Esophagus squamous epithelium (tissue), 5 donors: ENCODE data around the gene TAB2. TPM values are rescaled to one million over a fixed set of nuclear protein-coding genes. Genes with fewer than 3 reads are reported as not detected.

Source experiments
- DNase-seq: peaks from one replicate; lab custom pipeline; 2025; lab: John Stamatoyannopoulos, UW
- H3K27ac ChIP-seq, 4 donors: fragments of 200-600 bp; sonication (generic); one replicate each; pipeline ENCODE4 v1.5.1; 2016 to 2019; ENCODE audit warnings: mild to moderate bottlenecking in 1 of 4
- H3K27me3 ChIP-seq, 4 donors: fragments of 200-600 bp; sonication (generic); 1 replicate in 3 of 4; 2 replicates in 1 of 4; pipeline versions ENCODE4 v1.5.1 to v1.6.0; 2017 to 2021; ENCODE audit warnings: antibody characterized with exemption in 1 of 4
- H3K36me3 ChIP-seq, 3 donors: fragments of 200-600 bp; sonication (generic); one replicate each; pipeline ENCODE4 v1.5.1; 2016 to 2019
- H3K4me1 ChIP-seq, 3 donors: fragments of 200-600 bp; sonication (generic); one replicate each; pipeline ENCODE4 v1.5.1; 2017 to 2019
- H3K4me3 ChIP-seq, 4 donors: fragments of 200-600 bp; sonication (generic); 1 replicate in 3 of 4; 2 replicates in 1 of 4; pipeline ENCODE4 v1.5.1; 2016 to 2019; ENCODE audit warnings: mild to moderate bottlenecking in 2 of 4, moderate library complexity in 1 of 4
- H3K9me3 ChIP-seq, 3 donors: fragments of 200-600 bp; sonication (generic); one replicate each; pipeline ENCODE4 v1.5.1; 2016 to 2019
- POLR2A ChIP-seq, 4 donors: fragments of 450-650 bp; IDR thresholded peaks; one replicate each; pipeline ENCODE4 v1.6.1; 2017; ENCODE audit warnings: antibody characterized with exemption in 4 of 4, mild to moderate bottlenecking in 4 of 4, moderate library complexity in 3 of 4
- WGBS, 2 donors: methylation state at CpG; one replicate each; pipeline ENCODE4 v1.1.5; 2018; 5-methylcytosine and 5-hydroxymethylcytosine counted together
- intact Hi-C: fragments of 100-400 bp; cut with DNase I; formaldehyde crosslinking; loops from one replicate; pipeline ENCODE4 v1.15.0; 2022
- total RNA-seq, 4 donors: library from RNA; depleted of rRNA; stranded (reverse); fragments of >200 nt; gene quantifications; one replicate each; pipeline ENCODE4 v1.1.0, GENCODE V29; 2016
- TF ChIP-seq, protein P1 (sequence below), 6 experiments: fragments of 450-650 bp in 4 of 6; fragments of 200-600 bp in 2 of 6; sonication (generic) in 2 of 6; IDR thresholded peaks; one replicate each; pipeline ENCODE4 v1.5.1; 2016 to 2019; ENCODE audit warnings: antibody characterized with exemption in 6 of 6, mild to moderate bottlenecking in 4 of 6, moderate library complexity in 4 of 6
- donor health status: DM: yes; HTN: yes; CAD: no.

Gene TAB2
- total RNA-seq, 4 donors from 2014 or later: 27.6 to 47.1 (median 31.0) TPM

GRCh38 chr6:149334682-149335160 lies 17.2 kb downstream of the TAB2 start:
- no peaks in the 10 kb centered on the region for H3K27me3 ChIP-seq
- no peak overlapping the region for H3K4me3 ChIP-seq
- intact Hi-C loops: no loop called here
- WGBS, 2 donors: 24 to 48% methylated on average over 2 of the region's 2 CpGs
- H3K27ac ChIP-seq: peak overlapping the region in 3 of 4 donors; percentile 45 to 70 (median 65)
- H3K36me3 ChIP-seq: no peaks in the 10 kb centered on the region
- TF ChIP-seq, protein P1, sequence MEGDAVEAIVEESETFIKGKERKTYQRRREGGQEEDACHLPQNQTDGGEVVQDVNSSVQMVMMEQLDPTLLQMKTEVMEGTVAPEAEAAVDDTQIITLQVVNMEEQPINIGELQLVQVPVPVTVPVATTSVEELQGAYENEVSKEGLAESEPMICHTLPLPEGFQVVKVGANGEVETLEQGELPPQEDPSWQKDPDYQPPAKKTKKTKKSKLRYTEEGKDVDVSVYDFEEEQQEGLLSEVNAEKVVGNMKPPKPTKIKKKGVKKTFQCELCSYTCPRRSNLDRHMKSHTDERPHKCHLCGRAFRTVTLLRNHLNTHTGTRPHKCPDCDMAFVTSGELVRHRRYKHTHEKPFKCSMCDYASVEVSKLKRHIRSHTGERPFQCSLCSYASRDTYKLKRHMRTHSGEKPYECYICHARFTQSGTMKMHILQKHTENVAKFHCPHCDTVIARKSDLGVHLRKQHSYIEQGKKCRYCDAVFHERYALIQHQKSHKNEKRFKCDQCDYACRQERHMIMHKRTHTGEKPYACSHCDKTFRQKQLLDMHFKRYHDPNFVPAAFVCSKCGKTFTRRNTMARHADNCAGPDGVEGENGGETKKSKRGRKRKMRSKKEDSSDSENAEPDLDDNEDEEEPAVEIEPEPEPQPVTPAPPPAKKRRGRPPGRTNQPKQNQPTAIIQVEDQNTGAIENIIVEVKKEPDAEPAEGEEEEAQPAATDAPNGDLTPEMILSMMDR (IDR thresholded peaks at IDR 0.05): no peak
- no peak for TF ChIP-seq POLR2A (IDR thresholded peaks at IDR 0.05)
- no peaks in the 10 kb centered on the region for H3K9me3 ChIP-seq
- DNase-seq: no peak
- H3K4me1 ChIP-seq: peaks cover 10 to 78% (median 42%) of the 10 kb centered on the region in 3 donors

DNA sequence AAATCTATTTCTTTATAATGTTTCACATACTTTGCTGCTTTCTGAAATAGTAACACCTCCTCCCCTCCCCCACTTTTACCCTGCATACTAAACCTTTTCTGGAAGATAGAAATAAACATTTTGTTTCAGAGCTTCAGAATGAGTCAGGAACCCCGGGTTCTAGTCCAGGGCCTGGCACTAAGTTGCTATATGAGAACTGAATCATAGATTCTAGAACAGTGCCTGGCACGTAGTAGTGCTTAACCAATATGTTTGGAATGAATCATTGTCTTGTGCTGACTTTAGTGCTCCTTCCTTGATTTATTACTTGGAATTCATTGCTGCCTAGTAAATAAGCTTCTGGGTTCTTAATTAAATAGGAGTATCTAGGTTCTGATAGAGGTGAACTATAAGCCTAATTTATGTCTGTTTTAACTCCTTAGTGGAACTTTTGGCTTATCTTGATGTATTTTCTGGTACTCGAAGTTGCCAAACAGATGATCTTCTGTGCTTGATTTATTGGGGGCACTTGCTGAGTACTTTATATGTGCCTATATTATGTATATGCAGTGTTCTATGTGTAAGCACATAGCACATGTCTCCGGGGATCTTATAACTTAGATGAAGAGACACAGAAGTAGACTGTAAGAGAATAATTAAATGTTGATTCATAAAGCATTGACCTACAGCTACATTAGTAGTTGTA lies 18.6 kb downstream of the TAB2 start:
- Histone ChIP-seq H3K36me3 (no peaks in the 10 kb centered on the region), H3K9me3 (no peaks in the 10 kb centered on the region), H3K4me1 (peaks cover 10 to 78% (median 46%) of the 10 kb centered on the region in 3 donors), H3K4me3 (peak overlapping the region in 1 of 4 donors; percentile 14), H3K27me3 (no peaks in the 10 kb centered on the region), H3K27ac (peak overlapping the region; percentile 26 to 70 (median 49))
- no peak for DNase-seq
- intact Hi-C loops: no loop called here
- TF ChIP-seq POLR2A (IDR thresholded peaks at IDR 0.05): no peak
- TF ChIP-seq, protein P1 (IDR thresholded peaks at IDR 0.05): no peak
- WGBS, 2 donors: 42% methylated on average over 4 of the region's 4 CpGs

DNA sequence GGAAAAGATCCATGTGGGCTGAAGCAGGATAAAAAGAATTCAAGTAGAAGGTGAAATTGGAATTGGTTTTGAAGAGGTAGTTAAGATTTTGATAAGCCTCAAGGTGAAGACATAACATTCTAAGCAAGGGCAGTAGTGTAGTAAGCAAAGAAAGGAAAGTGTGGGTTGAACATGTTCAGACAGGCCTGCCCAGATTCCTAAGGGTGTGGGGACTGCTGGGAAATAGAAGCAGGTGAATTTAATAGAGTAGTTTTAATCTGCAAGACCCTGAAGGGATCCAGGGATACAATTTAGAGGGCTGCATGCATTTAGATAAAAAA lies 19.1 kb downstream of the TAB2 start:
- no peak for DNase-seq
- no peaks in the 10 kb centered on the region for H3K36me3 ChIP-seq
- no peaks in the 10 kb centered on the region for H3K27me3 ChIP-seq
- peak overlapping the region in 1 of 4 donors; percentile 14 for H3K4me3 ChIP-seq
- peak overlapping the region; percentile 26 to 70 (median 49) for H3K27ac ChIP-seq
- TF ChIP-seq, protein P1 (IDR thresholded peaks at IDR 0.05): no peak
- no peak for TF ChIP-seq POLR2A (IDR thresholded peaks at IDR 0.05)
- peaks cover 10 to 77% (median 46%) of the 10 kb centered on the region in 3 donors for H3K4me1 ChIP-seq
- no peaks in the 10 kb centered on the region for H3K9me3 ChIP-seq
- intact Hi-C loops: no loop called here

- Histone ChIP-seq H3K27me3 (no peaks in the 10 kb centered on the region), H3K36me3 (no peaks in the 10 kb centered on the region), H3K4me3 (no peak overlapping the region), H3K27ac (no peak overlapping the region), H3K9me3 (no peaks in the 10 kb centered on the region), H3K4me1 (peaks cover 15 to 77% (median 44%) of the 10 kb centered on the region in 3 donors)
- TF ChIP-seq, protein P1 (IDR thresholded peaks at IDR 0.05): no peak
- no peak for TF ChIP-seq POLR2A (IDR thresholded peaks at IDR 0.05)
- no peak for DNase-seq
- intact Hi-C loops: no loop called here
- whole genome bisulfite sequencing, 2 donors: 43 to 56% methylated on average over 1 of the region's 1 CpG
Observed at GRCh38 chr6:149337320-149337719, 19.8 kb downstream of the TAB2 start.

GRCh38 chr6:149340200-149340599 lies 22.7 kb downstream of the TAB2 start:
- intact Hi-C loops: no loop called here
- Histone ChIP-seq H3K27ac (no peak overlapping the region), H3K27me3 (no peaks in the 10 kb centered on the region), H3K4me3 (no peak overlapping the region), H3K4me1 (peaks cover 5 to 77% (median 30%) of the 10 kb centered on the region in 3 donors), H3K36me3 (no peaks in the 10 kb centered on the region), H3K9me3 (no peaks in the 10 kb centered on the region)
- WGBS, 2 donors: 68 to 76% methylated on average over 4 of the region's 4 CpGs
- no peak for DNase-seq
- no peak for TF ChIP-seq POLR2A (IDR thresholded peaks at IDR 0.05)
- TF ChIP-seq, protein P1 (IDR thresholded peaks at IDR 0.05): no peak
